GM10248 (cell line): ENCODE results near the gene ADAP1.

ENCODE experiments used
- CTCF ChIA-PET: fragments of 300-600 bp; sonication (Branson Sonifier 250); formaldehyde crosslinking; extraction: SDS; loops from one replicate; lab custom pipeline; 2021; ENCODE audit warnings: antibody characterized with exemption; lab: Yijun Ruan, JAX
- POLR2A ChIA-PET: fragments of 350-650 bp; sonication (Branson Sonifier 250); formaldehyde crosslinking; extraction: SDS; loops from one replicate; lab custom pipeline; 2020; ENCODE audit warnings: antibody characterized with exemption; lab: Yijun Ruan, JAX
- DNase-seq: peaks from one replicate; pipeline ENCODE4 v3.0.0; 2012; ENCODE audit errors: extremely low spot score
- CTCF ChIP-seq: IDR thresholded peaks from 2 replicates; pipeline ENCODE4 v1.5.1; 2012; ENCODE audit warnings: mild to moderate bottlenecking, low read depth; ENCODE audit errors: extremely low read depth, missing control alignments, control extremely low read depth

ADAP1 gene

GRCh38 chr7:939843-940242 lies 14.6 kb downstream of the ADAP1 start:
- TF ChIP-seq CTCF, result no peak
- CTCF ChIA-PET, result interaction anchor here (2.0 to 2.6 kb wide), 2 partner anchors 10 to 30 kb away, joined by 5 to 10 read pairs; no protein-coding TSS in a partner anchor
- POLR2A ChIA-PET, result interaction anchor here (0.6 to 0.7 kb wide), 2 partner anchors 36 to 116 kb away, joined by 3 to 4 read pairs; partner anchors contain the start of gene COX19
- DNase-seq, result no peak

GRCh38 chr7:938546-939185 lies 15.8 kb downstream of the ADAP1 start:
- CTCF ChIA-PET, result interaction anchor here (2.0 to 2.6 kb wide), 2 partner anchors 9 to 29 kb away, joined by 5 to 10 read pairs; no protein-coding TSS in a partner anchor
- POLR2A ChIA-PET, result no interaction called here
- no peak for DNase-seq
- TF ChIP-seq CTCF, result no peak

GRCh38 chr7:937856-938484 lies 16.5 kb downstream of the ADAP1 start:
- ChIA-PET POLR2A (no interaction called here), CTCF (interaction anchor here (1.0 to 2.6 kb wide), 3 partner anchors 8 to 28 kb away, joined by 3 to 10 read pairs (median 5); no protein-coding TSS in a partner anchor)
- DNase-seq, result no peak
- no peak for TF ChIP-seq CTCF

- peak; percentile 85 for DNase-seq
- POLR2A ChIA-PET, result no interaction called here
- TF ChIP-seq CTCF, result no peak
- CTCF ChIA-PET, result no interaction called here
Measured at GRCh38 chr7:936386-937054, 18.0 kb downstream of the ADAP1 start.

GRCh38 chr7:935874-936385 lies 18.6 kb downstream of the ADAP1 start:
- no peak for TF ChIP-seq CTCF
- POLR2A ChIA-PET, result no interaction called here

GRCh38 chr7:935164-935873 lies 19.2 kb downstream of the ADAP1 start:
- ChIA-PET POLR2A (no interaction called here), CTCF (no interaction called here)
- no peak for DNase-seq
- TF ChIP-seq CTCF, result no peak

More at GRCh38 chr7:935874-936385, 18.6 kb downstream of the ADAP1 start:
- CTCF ChIA-PET, result no interaction called here
- DNase-seq, result no peak
